Measurements from ENCODE around the gene TADA2B. TPM values are rescaled to one million over a fixed set of nuclear protein-coding genes. Genes with fewer than 3 reads are reported as not detected.

TADA2B gene
- total RNA-seq, 1 donor from 2014 or later, result 23.2 TPM

- H3K36me3 ChIP-seq, result peaks cover 24% of the 10 kb centered on the region
- H3K27ac ChIP-seq, result no peak overlapping the region
- intact Hi-C loops (cut with DNase I), result no loop called here
- DNase-seq (no peak), ATAC-seq (no peak)
- no peaks in the 10 kb centered on the region for H3K27me3 ChIP-seq
- TF ChIP-seq, protein P1, sequence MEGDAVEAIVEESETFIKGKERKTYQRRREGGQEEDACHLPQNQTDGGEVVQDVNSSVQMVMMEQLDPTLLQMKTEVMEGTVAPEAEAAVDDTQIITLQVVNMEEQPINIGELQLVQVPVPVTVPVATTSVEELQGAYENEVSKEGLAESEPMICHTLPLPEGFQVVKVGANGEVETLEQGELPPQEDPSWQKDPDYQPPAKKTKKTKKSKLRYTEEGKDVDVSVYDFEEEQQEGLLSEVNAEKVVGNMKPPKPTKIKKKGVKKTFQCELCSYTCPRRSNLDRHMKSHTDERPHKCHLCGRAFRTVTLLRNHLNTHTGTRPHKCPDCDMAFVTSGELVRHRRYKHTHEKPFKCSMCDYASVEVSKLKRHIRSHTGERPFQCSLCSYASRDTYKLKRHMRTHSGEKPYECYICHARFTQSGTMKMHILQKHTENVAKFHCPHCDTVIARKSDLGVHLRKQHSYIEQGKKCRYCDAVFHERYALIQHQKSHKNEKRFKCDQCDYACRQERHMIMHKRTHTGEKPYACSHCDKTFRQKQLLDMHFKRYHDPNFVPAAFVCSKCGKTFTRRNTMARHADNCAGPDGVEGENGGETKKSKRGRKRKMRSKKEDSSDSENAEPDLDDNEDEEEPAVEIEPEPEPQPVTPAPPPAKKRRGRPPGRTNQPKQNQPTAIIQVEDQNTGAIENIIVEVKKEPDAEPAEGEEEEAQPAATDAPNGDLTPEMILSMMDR (IDR thresholded peaks at IDR 0.05), result no peak
- H3K4me1 ChIP-seq, result peaks cover 28% of the 10 kb centered on the region
- H3K4me3 ChIP-seq, result no peak overlapping the region
- H3K9me3 ChIP-seq, result no peaks in the 10 kb centered on the region
Observed at GRCh38 chr4:7051144-7051495, 7.9 kb downstream of the TADA2B start.

GRCh38 chr4:7051905-7052304, 8.7 kb downstream of the TADA2B start:
- TF ChIP-seq, protein P1 (IDR thresholded peaks at IDR 0.05), result no peak
- H3K27me3 ChIP-seq, result no peaks in the 10 kb centered on the region
- H3K4me3 ChIP-seq, result no peak overlapping the region
- ATAC-seq (no peak), DNase-seq (no peak)
- intact Hi-C loops (cut with DNase I), result no loop called here
- no peaks in the 10 kb centered on the region for H3K9me3 ChIP-seq
- H3K36me3 ChIP-seq, result peaks cover 32% of the 10 kb centered on the region
- H3K4me1 ChIP-seq, result peaks cover 21% of the 10 kb centered on the region
- H3K27ac ChIP-seq, result no peak overlapping the region

DNA sequence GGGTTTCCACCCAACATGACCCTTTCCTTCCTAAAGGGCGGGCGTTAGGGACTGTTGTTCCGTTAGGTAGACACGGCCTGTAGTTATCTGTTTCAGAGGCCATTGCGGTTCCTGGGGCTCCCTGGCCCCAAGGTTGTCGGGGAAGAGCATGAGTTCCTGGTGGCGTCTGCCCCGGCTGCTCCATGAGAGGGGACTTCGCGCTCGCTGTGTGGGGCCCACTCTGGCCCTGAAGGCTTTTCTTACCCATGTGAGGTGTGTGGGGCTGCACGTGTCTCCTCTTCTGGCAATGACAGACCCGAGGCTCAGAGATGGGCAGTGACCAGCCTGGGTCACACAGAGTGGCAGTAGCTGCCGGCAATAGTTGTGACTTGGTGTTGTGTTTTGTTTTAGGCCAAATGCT, 9.1 kb downstream of the TADA2B start:
- no peaks in the 10 kb centered on the region for H3K9me3 ChIP-seq
- H3K27ac ChIP-seq, result no peak overlapping the region
- H3K4me1 ChIP-seq, result peaks cover 21% of the 10 kb centered on the region
- H3K27me3 ChIP-seq, result no peaks in the 10 kb centered on the region
- peaks cover 35% of the 10 kb centered on the region for H3K36me3 ChIP-seq
- TF ChIP-seq, protein P1 (IDR thresholded peaks at IDR 0.05), result no peak
- no peak overlapping the region for H3K4me3 ChIP-seq
- ATAC-seq (no peak), DNase-seq (no peak)
- intact Hi-C loops (cut with DNase I), result no loop called here

- Histone ChIP-seq H3K36me3 (peaks cover 36% of the 10 kb centered on the region), H3K27me3 (no peaks in the 10 kb centered on the region), H3K9me3 (no peaks in the 10 kb centered on the region), H3K4me3 (no peak overlapping the region), H3K4me1 (peaks cover 21% of the 10 kb centered on the region), H3K27ac (peak overlapping the region; percentile 65)
- ATAC-seq (peak; percentile 95), DNase-seq (peak; percentile 92)
- intact Hi-C loops (cut with DNase I), result no loop called here
- TF ChIP-seq, protein P1 (IDR thresholded peaks at IDR 0.05), result no peak
Observed at GRCh38 chr4:7052923-7053715, 9.9 kb downstream of the TADA2B start.

- intact Hi-C loops (cut with DNase I), result no loop called here
- DNase-seq, result no peak
- Histone ChIP-seq H3K27me3 (no peaks in the 10 kb centered on the region), H3K36me3 (peaks cover 48% of the 10 kb centered on the region), H3K27ac (no peak overlapping the region), H3K9me3 (no peaks in the 10 kb centered on the region), H3K4me1 (peaks cover 21% of the 10 kb centered on the region), H3K4me3 (no peak overlapping the region)
- TF ChIP-seq, protein P1 (IDR thresholded peaks at IDR 0.05), result no peak
- no peak for ATAC-seq
Observed at GRCh38 chr4:7054106-7054880, 11.1 kb downstream of the TADA2B start.
